ENCODE measurements around the gene CACNA2D4.

Gene CACNA2D4

GRCh38 chr12:1782215-1782614 lies 136.2 kb downstream of the CACNA2D4 start:
- no peaks in the 10 kb centered on the region for H3K4me1 ChIP-seq (ENCODE audit: control insufficient read depth, insufficient read depth, low read length, poor library complexity, severe bottlenecking)
- H3K27me3 ChIP-seq (replicated peaks; ENCODE audit: control insufficient read depth, insufficient read depth, low read length, poor library complexity, severe bottlenecking): no peaks in the 10 kb centered on the region
- H3K27ac ChIP-seq (ENCODE audit: insufficient read depth, low read length, poor library complexity, severe bottlenecking): no peak overlapping the region
- H3K4me3 ChIP-seq (ENCODE audit: insufficient read depth, low read depth, low read length, poor library complexity, severe bottlenecking): no peak overlapping the region
- no peak for DNase-seq
- peaks cover 30% of the 10 kb centered on the region for H3K36me3 ChIP-seq (ENCODE audit: control insufficient read depth, insufficient read depth, low read length)
- H3K9me3 ChIP-seq (ENCODE audit: control insufficient read depth, low read length): no peaks in the 10 kb centered on the region

GRCh38 chr12:1781772-1782171 lies 136.7 kb downstream of the CACNA2D4 start:
- Histone ChIP-seq H3K27me3 (replicated peaks; ENCODE audit: control insufficient read depth, insufficient read depth, low read length, poor library complexity, severe bottlenecking) (no peaks in the 10 kb centered on the region), H3K4me3 (ENCODE audit: insufficient read depth, low read depth, low read length, poor library complexity, severe bottlenecking) (no peak overlapping the region), H3K36me3 (ENCODE audit: control insufficient read depth, insufficient read depth, low read length) (peaks cover 30% of the 10 kb centered on the region), H3K27ac (ENCODE audit: insufficient read depth, low read length, poor library complexity, severe bottlenecking) (no peak overlapping the region), H3K9me3 (ENCODE audit: control insufficient read depth, low read length) (no peaks in the 10 kb centered on the region), H3K4me1 (ENCODE audit: control insufficient read depth, insufficient read depth, low read length, poor library complexity, severe bottlenecking) (no peaks in the 10 kb centered on the region)
- no peak for DNase-seq

- H3K36me3 ChIP-seq (ENCODE audit: control insufficient read depth, insufficient read depth, low read length): peaks cover 14% of the 10 kb centered on the region
- H3K4me1 ChIP-seq (ENCODE audit: control insufficient read depth, insufficient read depth, low read length, poor library complexity, severe bottlenecking): no peaks in the 10 kb centered on the region
- no peaks in the 10 kb centered on the region for H3K27me3 ChIP-seq (replicated peaks; ENCODE audit: control insufficient read depth, insufficient read depth, low read length, poor library complexity, severe bottlenecking)
- H3K9me3 ChIP-seq (ENCODE audit: control insufficient read depth, low read length): no peaks in the 10 kb centered on the region
- no peak overlapping the region for H3K4me3 ChIP-seq (ENCODE audit: insufficient read depth, low read depth, low read length, poor library complexity, severe bottlenecking)
- no peak for DNase-seq
- H3K27ac ChIP-seq (ENCODE audit: insufficient read depth, low read length, poor library complexity, severe bottlenecking): no peak overlapping the region
Observed at GRCh38 chr12:1779783-1780182, 138.7 kb downstream of the CACNA2D4 start.

- Histone ChIP-seq H3K9me3 (ENCODE audit: control insufficient read depth, low read length) (no peaks in the 10 kb centered on the region), H3K27me3 (replicated peaks; ENCODE audit: control insufficient read depth, insufficient read depth, low read length, poor library complexity, severe bottlenecking) (no peaks in the 10 kb centered on the region), H3K27ac (ENCODE audit: insufficient read depth, low read length, poor library complexity, severe bottlenecking) (no peak overlapping the region), H3K4me1 (ENCODE audit: control insufficient read depth, insufficient read depth, low read length, poor library complexity, severe bottlenecking) (no peaks in the 10 kb centered on the region), H3K4me3 (ENCODE audit: insufficient read depth, low read depth, low read length, poor library complexity, severe bottlenecking) (no peak overlapping the region), H3K36me3 (ENCODE audit: control insufficient read depth, insufficient read depth, low read length) (peaks cover 11% of the 10 kb centered on the region)
- DNase-seq: no peak
Observed at GRCh38 chr12:1778911-1779310, 139.5 kb downstream of the CACNA2D4 start.

- H3K4me1 ChIP-seq (ENCODE audit: control insufficient read depth, insufficient read depth, low read length, poor library complexity, severe bottlenecking): no peaks in the 10 kb centered on the region
- no peaks in the 10 kb centered on the region for H3K9me3 ChIP-seq (ENCODE audit: control insufficient read depth, low read length)
- H3K27me3 ChIP-seq (replicated peaks; ENCODE audit: control insufficient read depth, insufficient read depth, low read length, poor library complexity, severe bottlenecking): no peaks in the 10 kb centered on the region
- H3K36me3 ChIP-seq (ENCODE audit: control insufficient read depth, insufficient read depth, low read length): peaks cover 8% of the 10 kb centered on the region
- H3K4me3 ChIP-seq (ENCODE audit: insufficient read depth, low read depth, low read length, poor library complexity, severe bottlenecking): no peak overlapping the region
- H3K27ac ChIP-seq (ENCODE audit: insufficient read depth, low read length, poor library complexity, severe bottlenecking): no peak overlapping the region
- no peak for DNase-seq
Observed at GRCh38 chr12:1777798-1778197, 140.7 kb downstream of the CACNA2D4 start.

DNA sequence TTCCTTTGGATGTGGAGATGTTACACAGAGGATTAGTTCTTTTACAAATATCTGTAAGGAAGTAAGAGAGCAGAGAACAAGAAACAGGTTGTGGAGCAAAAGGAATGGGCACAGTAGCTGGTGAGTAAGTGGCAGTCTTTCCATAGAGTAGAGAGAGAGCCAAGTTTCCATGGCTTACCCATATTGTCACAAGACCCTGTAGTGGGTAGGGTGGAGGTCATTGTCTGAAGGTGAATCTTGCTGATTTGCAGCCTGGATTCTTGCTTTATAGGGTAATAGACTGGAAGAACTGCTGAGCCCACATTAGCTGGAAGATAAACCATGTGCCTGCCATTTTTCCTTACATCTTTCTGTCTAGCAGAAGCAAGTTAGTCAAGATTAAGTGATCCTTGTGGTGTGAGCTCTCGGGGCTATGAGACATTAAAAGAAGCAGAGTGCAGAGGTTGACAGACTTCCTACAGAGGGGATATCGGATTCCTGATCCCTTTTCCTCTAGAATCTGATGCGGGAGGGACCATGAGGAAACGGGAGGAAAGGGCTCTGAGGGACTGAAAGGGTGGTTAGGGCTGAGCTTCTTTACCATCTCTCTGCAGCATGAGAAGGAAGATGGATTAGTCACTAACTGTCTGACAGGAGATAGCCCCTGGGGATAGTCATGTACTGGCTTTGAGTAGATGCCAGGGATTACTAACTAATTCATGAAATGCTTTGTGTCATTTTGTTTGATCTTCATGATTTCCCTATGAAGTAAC lies 142.1 kb downstream of the CACNA2D4 start:
- Histone ChIP-seq H3K36me3 (ENCODE audit: control insufficient read depth, insufficient read depth, low read length) (peaks cover 8% of the 10 kb centered on the region), H3K27ac (ENCODE audit: insufficient read depth, low read length, poor library complexity, severe bottlenecking) (no peak overlapping the region), H3K27me3 (replicated peaks; ENCODE audit: control insufficient read depth, insufficient read depth, low read length, poor library complexity, severe bottlenecking) (no peaks in the 10 kb centered on the region), H3K9me3 (ENCODE audit: control insufficient read depth, low read length) (no peaks in the 10 kb centered on the region), H3K4me1 (ENCODE audit: control insufficient read depth, insufficient read depth, low read length, poor library complexity, severe bottlenecking) (no peaks in the 10 kb centered on the region), H3K4me3 (ENCODE audit: insufficient read depth, low read depth, low read length, poor library complexity, severe bottlenecking) (no peak overlapping the region)
- DNase-seq: no peak

- H3K4me1 ChIP-seq (ENCODE audit: control insufficient read depth, insufficient read depth, low read length, poor library complexity, severe bottlenecking): no peaks in the 10 kb centered on the region
- no peaks in the 10 kb centered on the region for H3K27me3 ChIP-seq (replicated peaks; ENCODE audit: control insufficient read depth, insufficient read depth, low read length, poor library complexity, severe bottlenecking)
- no peaks in the 10 kb centered on the region for H3K9me3 ChIP-seq (ENCODE audit: control insufficient read depth, low read length)
- DNase-seq: no peak
- no peaks in the 10 kb centered on the region for H3K36me3 ChIP-seq (ENCODE audit: control insufficient read depth, insufficient read depth, low read length)
- H3K4me3 ChIP-seq (ENCODE audit: insufficient read depth, low read depth, low read length, poor library complexity, severe bottlenecking): no peak overlapping the region
- H3K27ac ChIP-seq (ENCODE audit: insufficient read depth, low read length, poor library complexity, severe bottlenecking): no peak overlapping the region
Observed at GRCh38 chr12:1773937-1774655, 144.4 kb downstream of the CACNA2D4 start.

DNA sequence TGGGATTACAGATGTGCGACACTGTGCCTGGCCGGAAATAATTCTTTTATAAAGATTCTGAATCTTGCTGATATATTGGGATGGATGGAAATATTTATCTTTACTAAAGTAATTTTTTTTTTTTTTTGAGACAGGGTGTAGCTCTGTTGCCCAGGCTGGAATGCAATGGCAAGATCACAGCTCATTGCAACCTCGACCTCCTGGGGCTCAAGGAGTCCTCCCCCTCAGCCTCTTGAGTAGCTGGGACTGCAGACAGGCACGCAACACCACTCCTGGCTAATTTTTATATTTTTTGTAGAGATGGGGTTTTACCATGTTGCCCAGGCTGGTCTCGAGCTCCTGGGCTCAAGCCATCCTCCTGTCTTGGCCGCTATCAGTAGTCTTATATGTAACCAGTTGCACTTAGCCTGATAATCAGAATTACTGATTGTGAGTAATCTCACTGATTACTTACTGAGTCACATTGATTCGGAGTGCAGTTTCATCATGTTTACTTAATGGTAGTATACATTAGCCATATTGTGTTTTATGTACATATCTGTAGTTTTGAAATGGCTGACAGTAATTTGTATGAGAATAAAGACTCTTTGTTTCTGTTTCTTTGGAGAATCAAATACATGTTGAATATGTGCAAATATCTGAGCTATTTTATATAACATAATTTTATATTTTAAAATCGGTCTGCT lies 148.5 kb downstream of the CACNA2D4 start:
- no peak overlapping the region for H3K4me3 ChIP-seq (ENCODE audit: insufficient read depth, low read depth, low read length, poor library complexity, severe bottlenecking)
- H3K36me3 ChIP-seq (ENCODE audit: control insufficient read depth, insufficient read depth, low read length): no peaks in the 10 kb centered on the region
- H3K4me1 ChIP-seq (ENCODE audit: control insufficient read depth, insufficient read depth, low read length, poor library complexity, severe bottlenecking): no peaks in the 10 kb centered on the region
- no peak overlapping the region for H3K27ac ChIP-seq (ENCODE audit: insufficient read depth, low read length, poor library complexity, severe bottlenecking)
- no peaks in the 10 kb centered on the region for H3K9me3 ChIP-seq (ENCODE audit: control insufficient read depth, low read length)
- DNase-seq: no peak
- H3K27me3 ChIP-seq (replicated peaks; ENCODE audit: control insufficient read depth, insufficient read depth, low read length, poor library complexity, severe bottlenecking): no peaks in the 10 kb centered on the region

- H3K4me3 ChIP-seq (ENCODE audit: insufficient read depth, low read depth, low read length, poor library complexity, severe bottlenecking): no peak overlapping the region
- DNase-seq: no peak
- H3K36me3 ChIP-seq (ENCODE audit: control insufficient read depth, insufficient read depth, low read length): no peaks in the 10 kb centered on the region
- no peaks in the 10 kb centered on the region for H3K9me3 ChIP-seq (ENCODE audit: control insufficient read depth, low read length)
- no peaks in the 10 kb centered on the region for H3K4me1 ChIP-seq (ENCODE audit: control insufficient read depth, insufficient read depth, low read length, poor library complexity, severe bottlenecking)
- H3K27me3 ChIP-seq (replicated peaks; ENCODE audit: control insufficient read depth, insufficient read depth, low read length, poor library complexity, severe bottlenecking): no peaks in the 10 kb centered on the region
- no peak overlapping the region for H3K27ac ChIP-seq (ENCODE audit: insufficient read depth, low read length, poor library complexity, severe bottlenecking)
Observed at GRCh38 chr12:1768615-1769014, 149.8 kb downstream of the CACNA2D4 start.
